Measurements from ENCODE around the gene SEMA4C.
A peak's percentile ranks its signal among the peaks of the same experiment; 100 is the strongest.

SEMA4C gene

GRCh38 chr2:96877631-96878092 lies 7.8 kb upstream of the SEMA4C start:
- DNase-seq, result no peak
- no peaks in the 10 kb centered on the region for H3K36me3 ChIP-seq (replicated peaks)
- no peak overlapping the region for H3K27ac ChIP-seq
- TF ChIP-seq CTCF (IDR thresholded peaks at IDR 0.05; ENCODE audit: low read depth, low read length, missing control alignments), result no peak
- no peak overlapping the region for H3K4me3 ChIP-seq (ENCODE audit: low read depth, low read length)
- in situ Hi-C loops (cut with HindIII; ENCODE audit: low pct_ligation_motif_present, low sequenced_read_pairs), result no loop called here
- H3K27me3 ChIP-seq (replicated peaks), result no peaks in the 10 kb centered on the region

GRCh38 chr2:96877042-96877451 lies 7.2 kb upstream of the SEMA4C start:
- H3K36me3 ChIP-seq (replicated peaks), result no peaks in the 10 kb centered on the region
- H3K27me3 ChIP-seq (replicated peaks), result no peaks in the 10 kb centered on the region
- H3K4me3 ChIP-seq (ENCODE audit: low read depth, low read length), result no peak overlapping the region
- in situ Hi-C loops (cut with HindIII; ENCODE audit: low pct_ligation_motif_present, low sequenced_read_pairs), result no loop called here
- no peak overlapping the region for H3K27ac ChIP-seq
- DNase-seq, result no peak
- no peak for TF ChIP-seq CTCF (IDR thresholded peaks at IDR 0.05; ENCODE audit: low read depth, low read length, missing control alignments)

- H3K27ac ChIP-seq, result no peak overlapping the region
- TF ChIP-seq CTCF (IDR thresholded peaks at IDR 0.05; ENCODE audit: low read depth, low read length, missing control alignments), result no peak
- no peak overlapping the region for H3K4me3 ChIP-seq (ENCODE audit: low read depth, low read length)
- peak; percentile 43 for DNase-seq
- no peaks in the 10 kb centered on the region for H3K36me3 ChIP-seq (replicated peaks)
- in situ Hi-C loops (cut with HindIII; ENCODE audit: low pct_ligation_motif_present, low sequenced_read_pairs), result no loop called here
- no peaks in the 10 kb centered on the region for H3K27me3 ChIP-seq (replicated peaks)
These were observed 6.6 kb upstream of the SEMA4C start for GRCh38 chr2:96876269-96877041.

- Histone ChIP-seq H3K4me3 (ENCODE audit: low read depth, low read length) (no peak overlapping the region), H3K27ac (no peak overlapping the region), H3K36me3 (replicated peaks) (no peaks in the 10 kb centered on the region), H3K27me3 (replicated peaks) (no peaks in the 10 kb centered on the region)
- no peak for TF ChIP-seq CTCF (IDR thresholded peaks at IDR 0.05; ENCODE audit: low read depth, low read length, missing control alignments)
- in situ Hi-C loops (cut with HindIII; ENCODE audit: low pct_ligation_motif_present, low sequenced_read_pairs), result no loop called here
- DNase-seq, result no peak
These were observed 5.8 kb upstream of the SEMA4C start for GRCh38 chr2:96875498-96876268.

GRCh38 chr2:96874198-96874831 lies 4.4 kb upstream of the SEMA4C start:
- no peak overlapping the region for H3K27ac ChIP-seq
- no peak overlapping the region for H3K4me3 ChIP-seq (ENCODE audit: low read depth, low read length)
- no peaks in the 10 kb centered on the region for H3K27me3 ChIP-seq (replicated peaks)
- in situ Hi-C loops (cut with HindIII; ENCODE audit: low pct_ligation_motif_present, low sequenced_read_pairs), result no loop called here
- no peaks in the 10 kb centered on the region for H3K36me3 ChIP-seq (replicated peaks)
- DNase-seq, result no peak
- no peak for TF ChIP-seq CTCF (IDR thresholded peaks at IDR 0.05; ENCODE audit: low read depth, low read length, missing control alignments)
